Keratinocyte (primary cell): ENCODE data around the gene KRTAP6-2.

Experiments used
- EZH2 ChIP-seq: IDR thresholded peaks from one replicate; pipeline ENCODE4 v1.6.1; 2012; ENCODE audit warnings: inconsistent platforms, mild to moderate bottlenecking, low read length, moderate library complexity
- TF ChIP-seq, protein P1 (sequence below), 3 experiments: IDR thresholded peaks in 1 of 3; conservative IDR thresholded peaks in 1 of 3; optimal IDR thresholded peaks in 1 of 3; 2 replicates in 2 of 3; 3 replicates in 1 of 3; pipeline versions ENCODE3 to v1.5.1; 2011; ENCODE audit warnings: low read length in 3 of 3, mild to moderate bottlenecking in 3 of 3, moderate library complexity in 2 of 3, control low read depth in 1 of 3, inconsistent platforms in 1 of 3; ENCODE audit not compliant: insufficient read depth in 2 of 3; ENCODE audit errors: extremely low read depth in 1 of 3

DNA sequence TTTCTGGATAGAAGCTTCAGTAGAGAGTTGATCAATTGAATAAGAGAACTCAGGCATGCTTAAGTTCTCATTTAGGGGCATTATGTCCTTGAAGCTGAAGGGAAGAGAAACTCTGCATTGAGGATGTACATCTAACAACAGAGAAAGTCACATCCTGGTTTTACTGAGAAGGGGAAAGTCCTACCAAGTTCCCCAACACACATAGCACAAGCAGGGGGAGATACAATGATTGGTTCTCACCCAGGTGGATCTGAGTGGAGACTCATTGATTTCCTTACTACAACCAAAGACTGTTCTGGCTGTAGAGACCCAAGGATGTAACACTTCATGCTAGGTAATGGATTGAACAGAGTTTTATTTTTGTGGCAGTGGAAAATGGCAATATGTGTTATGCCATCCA lies 16.5 kb upstream of the KRTAP6-2 start:
- TF ChIP-seq, protein P1, sequence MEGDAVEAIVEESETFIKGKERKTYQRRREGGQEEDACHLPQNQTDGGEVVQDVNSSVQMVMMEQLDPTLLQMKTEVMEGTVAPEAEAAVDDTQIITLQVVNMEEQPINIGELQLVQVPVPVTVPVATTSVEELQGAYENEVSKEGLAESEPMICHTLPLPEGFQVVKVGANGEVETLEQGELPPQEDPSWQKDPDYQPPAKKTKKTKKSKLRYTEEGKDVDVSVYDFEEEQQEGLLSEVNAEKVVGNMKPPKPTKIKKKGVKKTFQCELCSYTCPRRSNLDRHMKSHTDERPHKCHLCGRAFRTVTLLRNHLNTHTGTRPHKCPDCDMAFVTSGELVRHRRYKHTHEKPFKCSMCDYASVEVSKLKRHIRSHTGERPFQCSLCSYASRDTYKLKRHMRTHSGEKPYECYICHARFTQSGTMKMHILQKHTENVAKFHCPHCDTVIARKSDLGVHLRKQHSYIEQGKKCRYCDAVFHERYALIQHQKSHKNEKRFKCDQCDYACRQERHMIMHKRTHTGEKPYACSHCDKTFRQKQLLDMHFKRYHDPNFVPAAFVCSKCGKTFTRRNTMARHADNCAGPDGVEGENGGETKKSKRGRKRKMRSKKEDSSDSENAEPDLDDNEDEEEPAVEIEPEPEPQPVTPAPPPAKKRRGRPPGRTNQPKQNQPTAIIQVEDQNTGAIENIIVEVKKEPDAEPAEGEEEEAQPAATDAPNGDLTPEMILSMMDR (optimal IDR thresholded peaks at IDR 0.05 in 1 of 3, IDR thresholded peaks at IDR 0.05 in 1 of 3, conservative IDR thresholded peaks at IDR 0.05 in 1 of 3; ENCODE audit: extremely low read depth in 1 of 3, insufficient read depth in 2 of 3, low read length in 3 of 3): no peak
- no peak for TF ChIP-seq EZH2
